Mesenteric fat pad (tissue), 1 donor: ENCODE measurements around the gene KRT78. TPM values are rescaled to one million over a fixed set of nuclear protein-coding genes. Genes with fewer than 3 reads are reported as not detected.
"Not testable (repeated sequence)": the region's sequence is repeated elsewhere in the genome, so short reads cannot be mapped to it uniquely, and the experiment has no call there.

ENCODE experiments used
- DNase-seq: peaks from one replicate; pipeline ENCODE4 v3.0.0-alpha.2; 2020; ENCODE audit warnings: low spot score
- total RNA-seq: library from RNA; stranded (reverse); fragmentation: NEBNext Ultra II Directional; extraction: Animal tissue kit (Norgen Biotek cat#: 25700); gene quantifications from one replicate; pipeline ENCODE4 v1.2.1, GENCODE V29; 2021
- donor health status: DM: yes; HTN: yes; CAD: no.

The KRT78 gene
- total RNA-seq, 1 donor from 2014 or later: not detected

GRCh38 chr12:52872644-52873389, 24.0 kb upstream of the KRT78 start:
- DNase-seq: no peak

- DNase-seq: no peak
These were observed 22.7 kb upstream of the KRT78 start for GRCh38 chr12:52871291-52872039.

- no peak for DNase-seq
These were observed 21.8 kb upstream of the KRT78 start for GRCh38 chr12:52870361-52871290.

- DNase-seq: no peak
These were observed 18.8 kb upstream of the KRT78 start for GRCh38 chr12:52867642-52868041.

GRCh38 chr12:52867152-52867551, 18.4 kb upstream of the KRT78 start:
- no peak for DNase-seq

- DNase-seq: no peak
These were observed 16.5 kb upstream of the KRT78 start for GRCh38 chr12:52865090-52865944.

- DNase-seq: no peak
These were observed 13.2 kb upstream of the KRT78 start for GRCh38 chr12:52862023-52862422.

- DNase-seq: no peak
These were observed 12.7 kb upstream of the KRT78 start for GRCh38 chr12:52861511-52861910.

- DNase-seq: no peak
These were observed 11.5 kb upstream of the KRT78 start for GRCh38 chr12:52860102-52860823.

GRCh38 chr12:52857500-52857899, 8.7 kb upstream of the KRT78 start:
- DNase-seq: no peak

- DNase-seq: no peak
These were observed 8.0 kb upstream of the KRT78 start for GRCh38 chr12:52856787-52857186.

GRCh38 chr12:52856077-52856476, 7.3 kb upstream of the KRT78 start:
- DNase-seq: not testable (repeated sequence)

GRCh38 chr12:52851787-52852186, 3.0 kb upstream of the KRT78 start:
- no peak for DNase-seq

- DNase-seq: no peak
These were observed 1.9 kb upstream of the KRT78 start for GRCh38 chr12:52850681-52851080.

- DNase-seq: no peak
These were observed 717 bp upstream of the KRT78 start for GRCh38 chr12:52849511-52849910.

- DNase-seq: no peak
These were observed 1.3 kb downstream of the KRT78 start for GRCh38 chr12:52847335-52848102.

- no peak for DNase-seq
These were observed 2.3 kb downstream of the KRT78 start for GRCh38 chr12:52846356-52846970.

GRCh38 chr12:52845946-52846345, 2.8 kb downstream of the KRT78 start:
- no peak for DNase-seq

GRCh38 chr12:52844386-52844785, 4.4 kb downstream of the KRT78 start:
- no peak for DNase-seq
